GM20000 (cell line): ENCODE data around the gene NR6A1.
A peak's percentile ranks its signal among the peaks of the same experiment; 100 is the strongest.

Source experiments
- DNase-seq: peaks from one replicate; pipeline ENCODE4 v3.0.0; 2012; ENCODE audit warnings: low spot score
- CTCF ChIP-seq: IDR thresholded peaks from 2 replicates; pipeline ENCODE4 v1.5.1; 2012; ENCODE audit warnings: mild to moderate bottlenecking, control low read depth; ENCODE audit errors: extremely low read depth, missing control alignments

NR6A1 gene

GRCh38 chr9:124801356-124801755 is 30.2 kb upstream of the NR6A1 start:
- TF ChIP-seq CTCF, result no peak
- no peak for DNase-seq

GRCh38 chr9:124800306-124801259 is 29.5 kb upstream of the NR6A1 start:
- DNase-seq, result peak; percentile 58
- TF ChIP-seq CTCF, result no peak

GRCh38 chr9:124799274-124800006 is 28.3 kb upstream of the NR6A1 start:
- DNase-seq, result no peak
- TF ChIP-seq CTCF, result no peak

GRCh38 chr9:124797343-124798103 is 26.4 kb upstream of the NR6A1 start:
- no peak for DNase-seq

GRCh38 chr9:124795881-124796431 is 24.8 kb upstream of the NR6A1 start:
- DNase-seq, result no peak
- TF ChIP-seq CTCF, result no peak

More at GRCh38 chr9:124797343-124798103, 26.4 kb upstream of the NR6A1 start:
- TF ChIP-seq CTCF, result no peak

GRCh38 chr9:124794902-124795491 is 23.9 kb upstream of the NR6A1 start:
- DNase-seq, result no peak
- TF ChIP-seq CTCF, result no peak
